ENCODE data around the gene CCDC57.

DNA sequence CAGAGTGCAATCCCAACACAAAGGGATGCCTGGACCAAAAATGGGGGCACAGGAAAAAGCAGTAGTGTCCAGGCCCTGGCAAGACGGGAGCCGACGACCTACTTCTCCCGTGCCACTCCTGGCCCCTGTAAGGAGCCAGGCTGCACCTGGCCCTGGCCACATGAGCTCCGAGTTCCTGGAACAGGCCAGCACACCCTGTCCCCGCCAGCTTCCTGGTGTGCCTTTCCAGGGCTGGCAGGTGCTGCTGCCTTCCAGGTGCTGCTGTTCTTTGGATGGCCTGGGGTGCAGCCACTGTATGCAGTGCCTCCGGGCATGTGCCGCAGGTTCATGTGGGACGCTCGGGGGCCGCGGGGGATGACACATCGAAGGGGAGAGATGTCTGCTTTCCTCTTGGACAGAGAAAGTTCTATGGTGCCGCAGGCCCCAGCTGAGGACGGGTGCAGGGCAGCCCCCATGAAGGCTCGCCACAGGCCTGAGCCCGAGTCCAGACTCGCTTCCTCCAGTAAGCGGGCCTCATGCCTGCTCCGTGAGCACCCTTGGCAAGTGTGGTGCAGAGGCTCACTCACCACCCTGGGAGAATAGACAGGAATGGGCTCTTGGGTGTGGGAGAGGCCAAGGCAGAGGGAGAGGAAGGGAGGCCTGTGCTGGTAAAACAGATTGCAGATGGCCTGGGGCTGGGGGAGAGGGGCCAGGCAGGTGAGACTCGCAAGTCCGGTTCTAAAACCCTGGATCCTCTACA lies 59.9 kb downstream of the CCDC57 start:
- TF ChIP-seq, protein P1, sequence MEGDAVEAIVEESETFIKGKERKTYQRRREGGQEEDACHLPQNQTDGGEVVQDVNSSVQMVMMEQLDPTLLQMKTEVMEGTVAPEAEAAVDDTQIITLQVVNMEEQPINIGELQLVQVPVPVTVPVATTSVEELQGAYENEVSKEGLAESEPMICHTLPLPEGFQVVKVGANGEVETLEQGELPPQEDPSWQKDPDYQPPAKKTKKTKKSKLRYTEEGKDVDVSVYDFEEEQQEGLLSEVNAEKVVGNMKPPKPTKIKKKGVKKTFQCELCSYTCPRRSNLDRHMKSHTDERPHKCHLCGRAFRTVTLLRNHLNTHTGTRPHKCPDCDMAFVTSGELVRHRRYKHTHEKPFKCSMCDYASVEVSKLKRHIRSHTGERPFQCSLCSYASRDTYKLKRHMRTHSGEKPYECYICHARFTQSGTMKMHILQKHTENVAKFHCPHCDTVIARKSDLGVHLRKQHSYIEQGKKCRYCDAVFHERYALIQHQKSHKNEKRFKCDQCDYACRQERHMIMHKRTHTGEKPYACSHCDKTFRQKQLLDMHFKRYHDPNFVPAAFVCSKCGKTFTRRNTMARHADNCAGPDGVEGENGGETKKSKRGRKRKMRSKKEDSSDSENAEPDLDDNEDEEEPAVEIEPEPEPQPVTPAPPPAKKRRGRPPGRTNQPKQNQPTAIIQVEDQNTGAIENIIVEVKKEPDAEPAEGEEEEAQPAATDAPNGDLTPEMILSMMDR (IDR thresholded peaks at IDR 0.05), result peak in 1 of 4 experiments; percentile 21
- peak; percentile 97 for TF ChIP-seq POLR2AphosphoS5 (IDR thresholded peaks at IDR 0.05)
